Upper lobe of left lung (tissue), 6 donors: ENCODE data around the gene SBF1. TPM values are rescaled to one million over a fixed set of nuclear protein-coding genes. Genes with fewer than 3 reads are reported as not detected.
A peak's percentile ranks its signal among the peaks of the same experiment; 100 is the strongest.

Experiments used
- ATAC-seq, 2 donors: fragments of 200-7000 bp; cut with Tn5 transposase; one replicate each; pipeline ENCODE4 v1.9.1; 2022; ENCODE audit warnings: mild to moderate bottlenecking in 2 of 2, moderate library complexity in 2 of 2; ENCODE audit not compliant: low FRiP score in 2 of 2
- DNase-seq, 2 donors: peaks; one replicate each; pipeline ENCODE4 v3.0.0-alpha.2; 2019 to 2020
- H3K27ac ChIP-seq, 4 donors: fragments of 200-600 bp; sonication (generic); one replicate each; pipeline ENCODE4 v1.5.1; 2016 to 2019
- H3K27me3 ChIP-seq, 4 donors: fragments of 200-600 bp; sonication (generic); one replicate each; pipeline ENCODE4 v1.5.1; 2017 to 2019
- H3K36me3 ChIP-seq, 4 donors: fragments of 200-600 bp; sonication (generic); one replicate each; pipeline ENCODE4 v1.5.1; 2016 to 2019
- H3K4me1 ChIP-seq, 4 donors: fragments of 200-600 bp; sonication (generic); one replicate each; pipeline ENCODE4 v1.5.1; 2018 to 2019
- H3K4me3 ChIP-seq, 4 donors: fragments of 200-600 bp; sonication (generic); one replicate each; pipeline ENCODE4 v1.5.1; 2017 to 2019; ENCODE audit warnings: mild to moderate bottlenecking in 2 of 4, moderate library complexity in 1 of 4
- H3K9me3 ChIP-seq, 4 donors: fragments of 200-600 bp; sonication (generic); one replicate each; pipeline ENCODE4 v1.5.1; 2018 to 2019
- EP300 ChIP-seq, 4 donors: sonication (generic); formaldehyde crosslinking; IDR thresholded peaks; one replicate each; pipeline ENCODE4 v1.5.1; 2017; ENCODE audit warnings: antibody characterized with exemption in 4 of 4, control low read depth in 2 of 4
- POLR2A ChIP-seq, 4 donors: fragments of 450-650 bp; IDR thresholded peaks; one replicate each; pipeline ENCODE4 v1.5.1; 2016 to 2017; ENCODE audit warnings: antibody characterized with exemption in 4 of 4, mild to moderate bottlenecking in 2 of 4
- POLR2AphosphoS5 ChIP-seq, 2 donors: sonication (generic); formaldehyde crosslinking; IDR thresholded peaks; one replicate each; pipeline ENCODE4 v1.5.1; 2017; ENCODE audit warnings: antibody characterized with exemption in 2 of 2
- WGBS, 2 donors: methylation state at CpG; one replicate each; pipeline ENCODE4 v1.1.5; 2017 to 2018; 5-methylcytosine and 5-hydroxymethylcytosine counted together
- total RNA-seq, 6 donors: library from RNA; depleted of rRNA in 4 of 6; stranded (reverse); fragments of >200 nt in 4 of 6; gene quantifications; one replicate each; pipeline versions ENCODE4 v1.1.0 to v1.2.1, GENCODE V29; 2016 to 2021
- TF ChIP-seq, protein P1 (sequence below), 6 experiments: fragments of 450-650 bp in 4 of 6; fragments of 200-600 bp in 2 of 6; sonication (generic) in 2 of 6; IDR thresholded peaks; one replicate each; pipeline ENCODE4 v1.5.1; 2016 to 2019; ENCODE audit warnings: antibody characterized with exemption in 6 of 6
- donor health status: DM: no; HTN: no; CAD: no; lungs with moderate emphysema.
- donor health status: DM: no; HTN: yes; CAD: no; lungs with severe emphysema.

Gene SBF1
- total RNA-seq, 6 donors from 2014 or later = 44.6 to 117 (median 75.7) TPM

DNA sequence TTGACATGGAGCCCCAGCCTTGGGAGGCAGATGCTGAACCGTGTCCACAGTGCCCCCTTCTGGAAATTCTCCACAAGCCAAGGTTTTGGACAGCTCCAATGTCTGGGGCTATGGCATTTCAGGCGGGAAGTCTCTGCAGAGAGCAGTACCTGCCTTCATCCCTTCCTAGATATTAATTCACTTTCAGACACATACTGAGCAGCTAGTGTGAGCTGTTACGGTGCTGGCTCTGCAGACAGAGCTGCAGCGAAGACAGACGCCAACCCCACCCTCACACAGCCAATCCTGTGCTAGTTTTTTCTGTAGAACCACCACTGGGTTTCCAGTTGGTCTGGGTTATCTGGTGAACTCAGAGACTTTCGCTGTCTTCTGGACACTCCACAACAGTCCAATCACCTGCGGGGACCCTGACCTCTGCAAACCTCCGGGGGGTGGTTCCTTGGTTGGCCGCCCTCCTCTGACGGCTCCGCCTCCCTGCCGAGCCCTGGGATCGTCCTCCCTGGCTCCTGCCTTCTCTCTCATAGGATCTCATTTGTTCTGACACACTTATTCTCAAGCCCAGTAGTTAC is 23.6 kb upstream of the SBF1 start:
- peak; percentile 86 for ATAC-seq
- 21 to 32% methylated on average over 8 to 13 of the region's 13 CpGs for WGBS, 2 donors
- peaks cover 3 to 8% (median 5%) of the 10 kb centered on the region in 4 donors for H3K4me1 ChIP-seq
- TF ChIP-seq POLR2A (IDR thresholded peaks at IDR 0.05) = no peak
- TF ChIP-seq EP300 (IDR thresholded peaks at IDR 0.05) = no peak
- TF ChIP-seq POLR2AphosphoS5 (IDR thresholded peaks at IDR 0.05) = no peak
- TF ChIP-seq, protein P1, sequence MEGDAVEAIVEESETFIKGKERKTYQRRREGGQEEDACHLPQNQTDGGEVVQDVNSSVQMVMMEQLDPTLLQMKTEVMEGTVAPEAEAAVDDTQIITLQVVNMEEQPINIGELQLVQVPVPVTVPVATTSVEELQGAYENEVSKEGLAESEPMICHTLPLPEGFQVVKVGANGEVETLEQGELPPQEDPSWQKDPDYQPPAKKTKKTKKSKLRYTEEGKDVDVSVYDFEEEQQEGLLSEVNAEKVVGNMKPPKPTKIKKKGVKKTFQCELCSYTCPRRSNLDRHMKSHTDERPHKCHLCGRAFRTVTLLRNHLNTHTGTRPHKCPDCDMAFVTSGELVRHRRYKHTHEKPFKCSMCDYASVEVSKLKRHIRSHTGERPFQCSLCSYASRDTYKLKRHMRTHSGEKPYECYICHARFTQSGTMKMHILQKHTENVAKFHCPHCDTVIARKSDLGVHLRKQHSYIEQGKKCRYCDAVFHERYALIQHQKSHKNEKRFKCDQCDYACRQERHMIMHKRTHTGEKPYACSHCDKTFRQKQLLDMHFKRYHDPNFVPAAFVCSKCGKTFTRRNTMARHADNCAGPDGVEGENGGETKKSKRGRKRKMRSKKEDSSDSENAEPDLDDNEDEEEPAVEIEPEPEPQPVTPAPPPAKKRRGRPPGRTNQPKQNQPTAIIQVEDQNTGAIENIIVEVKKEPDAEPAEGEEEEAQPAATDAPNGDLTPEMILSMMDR (IDR thresholded peaks at IDR 0.05) = peak; percentile 45 to 67 (median 57)
- no peak overlapping the region for H3K4me3 ChIP-seq
- no peaks in the 10 kb centered on the region for H3K9me3 ChIP-seq
- DNase-seq = peak in 1 of 2 donors; percentile 75
- no peaks in the 10 kb centered on the region for H3K27me3 ChIP-seq
- peaks cover 7 to 12% (median 10%) of the 10 kb centered on the region in 4 donors for H3K36me3 ChIP-seq
- H3K27ac ChIP-seq = no peak overlapping the region

DNA sequence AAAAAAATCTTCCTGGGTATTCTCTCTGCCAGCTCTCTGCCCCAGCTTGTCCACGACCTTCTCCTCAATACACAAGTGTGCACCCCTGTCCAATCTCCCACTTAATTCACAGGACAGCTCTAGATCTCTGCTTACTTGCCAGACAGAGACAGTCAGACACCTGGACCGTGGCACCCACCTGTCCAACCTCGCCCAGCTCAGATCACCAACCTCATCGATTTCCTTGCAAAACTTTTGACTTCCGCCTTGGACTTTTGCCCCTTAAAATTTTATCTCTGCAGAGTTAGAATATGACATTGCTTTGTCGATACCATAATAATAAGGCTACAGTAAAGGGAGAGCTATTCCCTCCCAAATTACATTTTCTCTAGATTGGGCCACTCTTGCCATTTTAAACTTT is 22.3 kb upstream of the SBF1 start:
- DNase-seq (no peak), ATAC-seq (no peak)
- TF ChIP-seq POLR2A (IDR thresholded peaks at IDR 0.05) (no peak), EP300 (IDR thresholded peaks at IDR 0.05) (no peak), POLR2AphosphoS5 (IDR thresholded peaks at IDR 0.05) (no peak)
- TF ChIP-seq, protein P1 (IDR thresholded peaks at IDR 0.05) = no peak
- no peaks in the 10 kb centered on the region for H3K36me3 ChIP-seq
- WGBS, 2 donors = 85% methylated on average over 6 of the region's 6 CpGs
- H3K27me3 ChIP-seq = no peaks in the 10 kb centered on the region
- H3K9me3 ChIP-seq = no peaks in the 10 kb centered on the region
- peaks cover 3 to 8% (median 5%) of the 10 kb centered on the region in 4 donors for H3K4me1 ChIP-seq
- H3K4me3 ChIP-seq = no peak overlapping the region
- H3K27ac ChIP-seq = no peak overlapping the region

DNA sequence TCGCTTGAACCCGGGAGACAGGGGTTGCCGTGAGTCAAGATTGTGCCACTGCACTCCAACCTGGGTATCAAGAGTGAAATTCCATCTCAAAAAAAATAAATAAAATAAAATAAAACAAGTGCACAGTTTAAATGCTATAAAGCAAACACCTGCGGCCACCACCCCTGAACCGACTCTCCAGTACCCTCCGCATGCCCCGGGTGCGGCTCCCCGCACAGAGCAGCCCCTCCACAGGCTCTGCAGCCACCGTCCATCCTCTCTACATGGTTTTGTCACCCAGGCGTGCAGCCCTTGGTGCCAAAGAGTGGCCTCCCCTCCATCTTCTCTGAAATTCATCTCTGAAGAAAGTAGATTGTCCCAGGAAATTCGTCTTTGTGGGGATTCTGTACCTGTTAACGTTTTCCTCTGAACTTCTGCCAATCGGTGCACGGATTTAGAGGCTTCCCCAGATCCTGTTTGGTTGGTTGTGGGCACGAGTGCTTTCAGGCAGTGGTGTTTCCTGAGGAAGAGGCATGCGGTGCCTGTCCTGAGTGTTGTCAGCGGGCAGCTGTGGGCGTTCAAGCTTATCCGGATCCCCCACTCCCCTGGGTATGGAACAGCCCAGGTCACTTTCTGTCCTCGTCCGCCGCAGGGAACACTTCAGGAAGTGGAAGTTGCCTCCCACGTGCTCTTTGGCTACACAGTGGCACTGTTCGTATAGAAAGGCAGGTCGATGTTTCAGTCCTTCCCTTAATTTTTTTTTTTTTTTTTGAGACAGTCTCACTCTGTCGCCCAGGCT is 15.9 kb upstream of the SBF1 start:
- Histone ChIP-seq H3K36me3 (no peaks in the 10 kb centered on the region), H3K4me3 (no peak overlapping the region), H3K9me3 (no peaks in the 10 kb centered on the region), H3K27me3 (no peaks in the 10 kb centered on the region), H3K27ac (no peak overlapping the region), H3K4me1 (peaks cover 0 to 5% (median 0%) of the 10 kb centered on the region in 4 donors)
- WGBS, 2 donors = 54 to 57% methylated on average over 26 to 27 of the region's 27 CpGs
- ATAC-seq (no peak), DNase-seq (peak in 1 of 2 donors; percentile 46)
- TF ChIP-seq EP300 (IDR thresholded peaks at IDR 0.05) (no peak), POLR2AphosphoS5 (IDR thresholded peaks at IDR 0.05) (no peak), POLR2A (IDR thresholded peaks at IDR 0.05) (no peak)
- TF ChIP-seq, protein P1 (IDR thresholded peaks at IDR 0.05) = no peak

DNA sequence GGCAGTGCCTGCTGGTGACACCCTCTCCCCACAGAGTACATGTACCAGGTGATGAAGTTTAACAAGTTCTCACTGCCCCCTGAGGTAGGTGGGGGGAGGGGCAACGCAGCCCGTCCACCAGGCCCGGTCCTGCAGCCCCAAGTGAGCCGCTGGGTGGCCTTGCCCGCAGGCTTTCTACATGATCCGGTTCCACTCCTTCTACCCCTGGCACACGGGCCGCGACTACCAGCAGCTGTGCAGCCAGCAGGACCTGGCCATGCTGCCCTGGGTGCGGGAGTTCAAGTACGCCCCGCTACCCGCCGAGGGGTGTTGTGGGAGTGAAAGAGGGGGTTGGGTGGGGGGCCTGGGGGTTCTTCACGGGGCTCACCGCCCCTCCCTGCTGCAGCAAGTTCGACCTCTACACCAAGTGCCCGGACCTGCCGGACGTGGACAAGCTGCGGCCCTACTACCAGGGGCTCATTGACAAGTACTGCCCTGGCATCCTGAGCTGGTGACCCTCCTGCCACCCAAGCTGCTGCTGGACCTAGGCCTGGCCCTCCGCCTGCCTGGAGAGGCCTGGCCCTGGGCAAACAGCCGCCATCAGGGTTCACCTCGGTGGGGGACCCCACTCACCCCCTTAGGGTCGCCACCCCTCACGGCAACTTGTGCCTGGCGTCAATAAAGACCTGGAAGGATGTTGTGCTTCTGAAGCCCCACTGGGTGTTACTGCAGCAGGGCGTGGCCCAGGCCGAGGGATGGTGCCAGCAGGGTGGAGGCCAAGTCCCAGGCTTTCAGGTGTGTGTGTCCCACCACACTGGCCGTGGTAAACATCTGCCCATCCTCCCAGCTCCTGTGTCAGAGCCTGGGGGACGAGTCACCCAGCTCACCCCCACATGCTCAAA is 14.8 kb upstream of the SBF1 start:
- WGBS, 2 donors = 89 to 90% methylated on average over 14 to 30 of the region's 31 CpGs
- no peaks in the 10 kb centered on the region for H3K36me3 ChIP-seq
- no peaks in the 10 kb centered on the region for H3K27me3 ChIP-seq
- no peak overlapping the region for H3K4me3 ChIP-seq
- TF ChIP-seq EP300 (IDR thresholded peaks at IDR 0.05) = no peak
- TF ChIP-seq POLR2A (IDR thresholded peaks at IDR 0.05) = no peak
- no peak for TF ChIP-seq POLR2AphosphoS5 (IDR thresholded peaks at IDR 0.05)
- TF ChIP-seq, protein P1 (IDR thresholded peaks at IDR 0.05) = no peak
- H3K9me3 ChIP-seq = no peaks in the 10 kb centered on the region
- ATAC-seq (no peak), DNase-seq (peak in 1 of 2 donors; percentile 65)
- H3K4me1 ChIP-seq = peaks cover 0 to 5% (median 0%) of the 10 kb centered on the region in 4 donors
- H3K27ac ChIP-seq = no peak overlapping the region
